PFSK-1 (cell line): ENCODE measurements around the gene MAGEB17.

Experiments used
- FOXP2 ChIP-seq: optimal IDR thresholded peaks from 2 replicates; pipeline ENCODE3; 2011; ENCODE audit warnings: borderline replicate concordance, control low read depth, inconsistent platforms; ENCODE audit not compliant: insufficient read depth; ENCODE audit errors: extremely low read length, extremely low read depth
- POLR2AphosphoS5 ChIP-seq: IDR thresholded peaks from 2 replicates; pipeline ENCODE4 v1.6.1; 2012; ENCODE audit warnings: low read depth, mild to moderate bottlenecking, control low read depth, low read length, moderate library complexity
- REST ChIP-seq, 2 experiments: IDR thresholded peaks; 2 replicates each; pipeline versions ENCODE4 v1.6.1 to v1.8.0; 2011 to 2012; ENCODE audit warnings: low read depth in 2 of 2, low read length in 2 of 2, control low read depth in 1 of 2, inconsistent platforms in 1 of 2, mild to moderate bottlenecking in 1 of 2, moderate library complexity in 1 of 2; ENCODE audit not compliant: insufficient read depth in 1 of 2
- SIN3A ChIP-seq: IDR thresholded peaks from 2 replicates; pipeline ENCODE4 v1.6.1; 2012; ENCODE audit warnings: mild to moderate bottlenecking, low read length, moderate library complexity, borderline replicate concordance; ENCODE audit not compliant: insufficient read depth
- TAF1 ChIP-seq: IDR thresholded peaks from 2 replicates; pipeline ENCODE4 v1.6.1; 2012; ENCODE audit warnings: low read length, control low read depth, borderline replicate concordance; ENCODE audit not compliant: insufficient read depth

- TF ChIP-seq POLR2AphosphoS5 (no peak), TAF1 (no peak), REST (IDR thresholded peaks at IDR 0.05; ENCODE audit: insufficient read depth in 1 of 2, low read depth in 2 of 2, low read length in 2 of 2) (no peak), FOXP2 (no peak), SIN3A (no peak)
Measured at GRCh38 chrX:16167181-16167580, at the start of gene MAGEB17.
